Liver (tissue), 9 donors: Measurements from ENCODE around the gene DMRTA2. TPM values are rescaled to one million over a fixed set of nuclear protein-coding genes. Genes with fewer than 3 reads are reported as not detected.

Experiments used
- DNase-seq: peaks from one replicate; pipeline ENCODE4 v3.0.0-alpha.2; 2017; ENCODE audit warnings: low spot score
- H3K27ac ChIP-seq, 2 donors: one replicate each; pipeline ENCODE4 v1.7.0; 2013; ENCODE audit warnings: inconsistent platforms in 2 of 2, low read length in 2 of 2, control low read depth in 1 of 2, low read depth in 1 of 2, mild to moderate bottlenecking in 1 of 2
- H3K27me3 ChIP-seq, 4 donors: one replicate each; pipeline versions ENCODE4 v1.6.1 to v1.7.0; 2013; ENCODE audit warnings: low read length in 3 of 4, inconsistent platforms in 1 of 4, mild to moderate bottlenecking in 1 of 4, moderate library complexity in 1 of 4; ENCODE audit not compliant: control insufficient read depth in 4 of 4, insufficient read depth in 4 of 4
- H3K36me3 ChIP-seq, 4 donors: one replicate each; pipeline versions ENCODE4 v1.6.1 to v1.7.0; 2013; ENCODE audit warnings: low read length in 3 of 4, mild to moderate bottlenecking in 3 of 4, low read depth in 1 of 4, moderate library complexity in 1 of 4; ENCODE audit not compliant: control insufficient read depth in 4 of 4, insufficient read depth in 3 of 4
- H3K4me1 ChIP-seq, 4 donors: one replicate each; pipeline versions ENCODE4 v1.6.1 to v1.7.0; 2013; ENCODE audit warnings: low read length in 3 of 4, mild to moderate bottlenecking in 3 of 4, moderate library complexity in 1 of 4; ENCODE audit not compliant: control insufficient read depth in 4 of 4, insufficient read depth in 4 of 4
- H3K4me3 ChIP-seq, 3 donors: one replicate each; pipeline versions ENCODE4 v1.6.1 to v1.7.0; 2013; ENCODE audit warnings: low read length in 3 of 3, control low read depth in 1 of 3, low read depth in 1 of 3, mild to moderate bottlenecking in 1 of 3
- H3K9ac ChIP-seq, 2 donors: one replicate each; pipeline ENCODE4 v1.7.0; 2013; ENCODE audit warnings: low read length in 2 of 2, mild to moderate bottlenecking in 2 of 2, moderate library complexity in 2 of 2, control low read depth in 1 of 2, low read depth in 1 of 2
- H3K9me3 ChIP-seq, 4 donors: one replicate each; pipeline versions ENCODE4 v1.6.1 to v1.7.0; 2013; ENCODE audit warnings: low read length in 3 of 4; ENCODE audit not compliant: control insufficient read depth in 4 of 4
- ATF3 ChIP-seq: IDR thresholded peaks from 2 replicates; pipeline ENCODE4 v1.6.1; 2016; ENCODE audit warnings: antibody characterized with exemption
- EGR1 ChIP-seq, 2 donors: IDR thresholded peaks; 2 replicates each; pipeline ENCODE4 v1.6.1; 2016 to 2018; ENCODE audit warnings: antibody characterized with exemption in 2 of 2, low read depth in 2 of 2
- FOXA1 ChIP-seq: IDR thresholded peaks from 2 replicates; pipeline ENCODE4 v1.6.1; 2016; ENCODE audit warnings: antibody characterized with exemption
- GABPA ChIP-seq, 2 donors: IDR thresholded peaks in 1 of 2; conservative IDR thresholded peaks in 1 of 2; 2 replicates each; pipeline ENCODE4 v1.6.1; 2016; ENCODE audit warnings: antibody characterized with exemption in 2 of 2, mild to moderate bottlenecking in 1 of 2, moderate library complexity in 1 of 2
- HNF4A ChIP-seq, 2 donors: conservative IDR thresholded peaks; 2 replicates each; pipeline ENCODE4 v1.6.1; 2016; ENCODE audit warnings: antibody characterized with exemption in 2 of 2, mild to moderate bottlenecking in 2 of 2
- JUND ChIP-seq, 2 donors: IDR thresholded peaks; 2 replicates each; pipeline ENCODE4 v1.6.1; 2016; ENCODE audit warnings: antibody characterized with exemption in 2 of 2
- NR2F2 ChIP-seq: IDR thresholded peaks from 2 replicates; pipeline ENCODE4 v1.6.1; 2016; ENCODE audit warnings: antibody characterized with exemption
- RAD21 ChIP-seq, 2 donors: IDR thresholded peaks; 2 replicates each; pipeline ENCODE4 v1.6.1; 2016; ENCODE audit warnings: antibody characterized with exemption in 2 of 2, mild to moderate bottlenecking in 2 of 2
- SP1 ChIP-seq: IDR thresholded peaks from 2 replicates; pipeline ENCODE4 v1.6.1; 2018; ENCODE audit warnings: antibody characterized with exemption, mild to moderate bottlenecking
- YY1 ChIP-seq: IDR thresholded peaks from 2 replicates; pipeline ENCODE4 v1.6.1; 2016; ENCODE audit warnings: antibody characterized with exemption, mild to moderate bottlenecking
- ZBTB33 ChIP-seq: IDR thresholded peaks from 2 replicates; pipeline ENCODE4 v1.6.1; 2016; ENCODE audit warnings: antibody characterized with exemption
- WGBS: extraction: QIAGEN DNeasy Blood & Tissue Kit; methylation state at CpG from one replicate; pipeline ENCODE4 v1.1.7; 2013; 5-methylcytosine and 5-hydroxymethylcytosine counted together
- polyA plus RNA-seq, 2 donors: library from polyadenylated mRNA; stranded (reverse) in 1 of 2; unstranded in 1 of 2; fragments of 200-250 nt in 1 of 2; fragments of >200 nt in 1 of 2; fragmentation: Nextera tagmentation in 1 of 2; extraction: Ambion mirVana in 1 of 2; gene quantifications; one replicate each; pipeline versions ENCODE4 v1.2.1 to v1.2.3, GENCODE V29; 2013 to 2015
- total RNA-seq, 2 donors: library from RNA; depleted of rRNA; stranded (reverse); fragments of >200 nt; gene quantifications; one replicate each; pipeline ENCODE4 v1.2.3, GENCODE V29; 2014
- TF ChIP-seq, protein P1 (sequence below): fragments of 150-350 bp; IDR thresholded peaks from 2 replicates; pipeline ENCODE4 v1.5.1; 2017; ENCODE audit warnings: improper control_type of control experiment, low read depth, low read length; ENCODE audit not compliant: missing input control
- TF ChIP-seq, protein P2 (sequence below): IDR thresholded peaks from 2 replicates; pipeline ENCODE4 v1.6.1; 2016; ENCODE audit warnings: antibody characterized with exemption, mild to moderate bottlenecking
- donor health status: healthy.
- donor health status: healthy.
- donor health status: healthy.
- donor health status: healthy.
- donor health status: healthy.

The DMRTA2 gene
- total and polyA plus RNA-seq, 4 donors, result not detected

- TF ChIP-seq, protein P1, sequence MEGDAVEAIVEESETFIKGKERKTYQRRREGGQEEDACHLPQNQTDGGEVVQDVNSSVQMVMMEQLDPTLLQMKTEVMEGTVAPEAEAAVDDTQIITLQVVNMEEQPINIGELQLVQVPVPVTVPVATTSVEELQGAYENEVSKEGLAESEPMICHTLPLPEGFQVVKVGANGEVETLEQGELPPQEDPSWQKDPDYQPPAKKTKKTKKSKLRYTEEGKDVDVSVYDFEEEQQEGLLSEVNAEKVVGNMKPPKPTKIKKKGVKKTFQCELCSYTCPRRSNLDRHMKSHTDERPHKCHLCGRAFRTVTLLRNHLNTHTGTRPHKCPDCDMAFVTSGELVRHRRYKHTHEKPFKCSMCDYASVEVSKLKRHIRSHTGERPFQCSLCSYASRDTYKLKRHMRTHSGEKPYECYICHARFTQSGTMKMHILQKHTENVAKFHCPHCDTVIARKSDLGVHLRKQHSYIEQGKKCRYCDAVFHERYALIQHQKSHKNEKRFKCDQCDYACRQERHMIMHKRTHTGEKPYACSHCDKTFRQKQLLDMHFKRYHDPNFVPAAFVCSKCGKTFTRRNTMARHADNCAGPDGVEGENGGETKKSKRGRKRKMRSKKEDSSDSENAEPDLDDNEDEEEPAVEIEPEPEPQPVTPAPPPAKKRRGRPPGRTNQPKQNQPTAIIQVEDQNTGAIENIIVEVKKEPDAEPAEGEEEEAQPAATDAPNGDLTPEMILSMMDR, result no peak
- TF ChIP-seq HNF4A (conservative IDR thresholded peaks at IDR 0.05) (no peak), JUND (IDR thresholded peaks at IDR 0.05) (no peak)
These were observed 4.0 kb upstream of the DMRTA2 start (continued) for GRCh38 chr1:50427086-50427817.

DNA sequence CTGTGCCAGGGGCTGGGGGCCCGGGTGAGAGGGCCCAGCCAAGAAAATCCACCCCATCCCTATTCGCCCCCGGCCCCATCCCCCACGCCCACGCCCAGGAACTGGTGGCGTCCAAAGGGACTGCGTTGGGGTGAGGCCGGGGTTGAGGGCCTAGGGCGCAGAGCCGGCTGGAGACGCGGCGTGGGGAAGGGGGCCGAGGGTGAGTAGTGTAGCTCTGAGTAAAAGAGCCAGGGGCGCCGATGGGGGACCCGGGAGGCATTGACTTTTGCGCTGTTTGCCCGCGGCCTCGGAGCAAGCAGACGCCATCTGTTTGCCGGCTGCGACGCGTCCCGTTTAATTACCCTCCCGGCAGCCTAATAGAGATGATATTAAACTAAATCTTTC, 3.5 kb upstream of the DMRTA2 start:
- H3K9ac ChIP-seq, result no peak overlapping the region
- TF ChIP-seq YY1 (no peak), EGR1 (IDR thresholded peaks at IDR 0.05; ENCODE audit: low read depth in 2 of 2) (no peak), SP1 (no peak), RAD21 (IDR thresholded peaks at IDR 0.05) (no peak), GABPA (IDR thresholded peaks at IDR 0.05 in 1 of 2, conservative IDR thresholded peaks at IDR 0.05 in 1 of 2) (no peak), FOXA1 (no peak), NR2F2 (no peak), ZBTB33 (no peak), ATF3 (no peak), HNF4A (conservative IDR thresholded peaks at IDR 0.05) (no peak)
- TF ChIP-seq, protein P2, sequence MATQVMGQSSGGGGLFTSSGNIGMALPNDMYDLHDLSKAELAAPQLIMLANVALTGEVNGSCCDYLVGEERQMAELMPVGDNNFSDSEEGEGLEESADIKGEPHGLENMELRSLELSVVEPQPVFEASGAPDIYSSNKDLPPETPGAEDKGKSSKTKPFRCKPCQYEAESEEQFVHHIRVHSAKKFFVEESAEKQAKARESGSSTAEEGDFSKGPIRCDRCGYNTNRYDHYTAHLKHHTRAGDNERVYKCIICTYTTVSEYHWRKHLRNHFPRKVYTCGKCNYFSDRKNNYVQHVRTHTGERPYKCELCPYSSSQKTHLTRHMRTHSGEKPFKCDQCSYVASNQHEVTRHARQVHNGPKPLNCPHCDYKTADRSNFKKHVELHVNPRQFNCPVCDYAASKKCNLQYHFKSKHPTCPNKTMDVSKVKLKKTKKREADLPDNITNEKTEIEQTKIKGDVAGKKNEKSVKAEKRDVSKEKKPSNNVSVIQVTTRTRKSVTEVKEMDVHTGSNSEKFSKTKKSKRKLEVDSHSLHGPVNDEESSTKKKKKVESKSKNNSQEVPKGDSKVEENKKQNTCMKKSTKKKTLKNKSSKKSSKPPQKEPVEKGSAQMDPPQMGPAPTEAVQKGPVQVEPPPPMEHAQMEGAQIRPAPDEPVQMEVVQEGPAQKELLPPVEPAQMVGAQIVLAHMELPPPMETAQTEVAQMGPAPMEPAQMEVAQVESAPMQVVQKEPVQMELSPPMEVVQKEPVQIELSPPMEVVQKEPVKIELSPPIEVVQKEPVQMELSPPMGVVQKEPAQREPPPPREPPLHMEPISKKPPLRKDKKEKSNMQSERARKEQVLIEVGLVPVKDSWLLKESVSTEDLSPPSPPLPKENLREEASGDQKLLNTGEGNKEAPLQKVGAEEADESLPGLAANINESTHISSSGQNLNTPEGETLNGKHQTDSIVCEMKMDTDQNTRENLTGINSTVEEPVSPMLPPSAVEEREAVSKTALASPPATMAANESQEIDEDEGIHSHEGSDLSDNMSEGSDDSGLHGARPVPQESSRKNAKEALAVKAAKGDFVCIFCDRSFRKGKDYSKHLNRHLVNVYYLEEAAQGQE, result no peak
- 3% methylated on average over 28 of the region's 28 CpGs for WGBS
- no peaks in the 10 kb centered on the region for H3K9me3 ChIP-seq
- H3K36me3 ChIP-seq, result no peaks in the 10 kb centered on the region
- peaks cover 13 to 38% (median 27%) of the 10 kb centered on the region in 4 donors for H3K27me3 ChIP-seq
- peaks cover 16 to 38% (median 24%) of the 10 kb centered on the region in 4 donors for H3K4me1 ChIP-seq
- H3K27ac ChIP-seq, result no peak overlapping the region
- no peak for DNase-seq
- no peak overlapping the region for H3K4me3 ChIP-seq
